IPS-18a (cell line): ENCODE measurements around the gene MYOD1.

ENCODE experiments used
- H3K27ac ChIP-seq: one replicate; pipeline ENCODE4 v1.5.1; 2013; ENCODE audit warnings: low read length
- H3K27me3 ChIP-seq: one replicate; pipeline ENCODE4 v1.6.1; 2013; ENCODE audit warnings: mild to moderate bottlenecking, low read length; ENCODE audit not compliant: control insufficient read depth, insufficient read depth
- H3K36me3 ChIP-seq: one replicate; pipeline ENCODE4 v1.6.1; 2013; ENCODE audit warnings: low read depth, low read length; ENCODE audit not compliant: control insufficient read depth
- H3K4me1 ChIP-seq: one replicate; pipeline ENCODE4 v1.6.1; 2013; ENCODE audit warnings: low read depth, low read length; ENCODE audit not compliant: control insufficient read depth
- H3K4me3 ChIP-seq: one replicate; pipeline ENCODE4 v1.5.1; 2013; ENCODE audit warnings: low read length
- H3K9ac ChIP-seq: one replicate; pipeline ENCODE4 v1.6.1; 2013; ENCODE audit warnings: mild to moderate bottlenecking, low read length, moderate library complexity
- H3K9me3 ChIP-seq: one replicate; pipeline ENCODE4 v1.6.1; 2013; ENCODE audit warnings: low read depth, low read length; ENCODE audit not compliant: control insufficient read depth

MYOD1 gene

DNA sequence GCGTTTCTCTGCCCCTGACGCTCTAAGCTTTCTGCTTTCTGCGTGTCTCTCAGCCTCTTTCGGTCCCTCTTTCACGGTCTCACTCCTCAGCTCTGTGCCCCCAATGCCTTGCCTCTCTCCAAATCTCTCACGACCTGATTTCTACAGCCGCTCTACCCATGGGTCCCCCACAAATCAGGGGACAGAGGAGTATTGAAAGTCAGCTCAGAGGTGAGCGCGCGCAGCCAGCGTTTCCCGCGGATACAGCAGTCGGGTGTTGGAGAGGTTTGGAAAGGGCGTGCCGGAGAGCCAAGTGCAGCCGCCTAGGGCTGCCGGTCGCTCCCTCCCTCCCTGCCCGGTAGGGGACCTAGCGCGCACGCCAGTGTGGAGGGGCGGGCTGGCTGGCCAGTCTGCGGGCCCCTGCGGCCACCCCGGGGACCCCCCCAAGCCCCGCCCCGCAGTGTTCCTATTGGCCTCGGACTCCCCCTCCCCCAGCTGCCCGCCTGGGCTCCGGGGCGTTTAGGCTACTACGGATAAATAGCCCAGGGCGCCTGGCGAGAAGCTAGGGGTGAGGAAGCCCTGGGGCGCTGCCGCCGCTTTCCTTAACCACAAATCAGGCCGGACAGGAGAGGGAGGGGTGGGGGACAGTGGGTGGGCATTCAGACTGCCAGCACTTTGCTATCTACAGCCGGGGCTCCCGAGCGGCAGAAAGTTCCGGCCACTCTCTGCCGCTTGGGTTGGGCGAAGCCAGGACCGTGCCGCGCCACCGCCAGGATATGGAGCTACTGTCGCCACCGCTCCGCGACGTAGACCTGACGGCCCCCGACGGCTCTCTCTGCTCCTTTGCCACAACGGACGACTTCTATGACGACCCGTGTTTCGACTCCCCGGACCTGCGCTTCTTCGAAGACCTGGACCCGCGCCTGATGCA, at the start of gene MYOD1:
MYOD1 (plus strand) TSS at position 544 of the 910 bp plus-strand sequence; CDS start at position 756, 212 bp downstream.
- Histone ChIP-seq H3K4me3 (peak within 1 kb of the TSS; percentile 61), H3K27ac (no peak within 1 kb of the TSS), H3K9ac (no peak within 1 kb of the TSS), H3K27me3 (peaks cover 99% of the 10 kb centered on the region), H3K36me3 (no peaks in the 10 kb centered on the region), H3K4me1 (peaks cover 4% of the 10 kb centered on the region), H3K9me3 (no peaks in the 10 kb centered on the region)

DNA sequence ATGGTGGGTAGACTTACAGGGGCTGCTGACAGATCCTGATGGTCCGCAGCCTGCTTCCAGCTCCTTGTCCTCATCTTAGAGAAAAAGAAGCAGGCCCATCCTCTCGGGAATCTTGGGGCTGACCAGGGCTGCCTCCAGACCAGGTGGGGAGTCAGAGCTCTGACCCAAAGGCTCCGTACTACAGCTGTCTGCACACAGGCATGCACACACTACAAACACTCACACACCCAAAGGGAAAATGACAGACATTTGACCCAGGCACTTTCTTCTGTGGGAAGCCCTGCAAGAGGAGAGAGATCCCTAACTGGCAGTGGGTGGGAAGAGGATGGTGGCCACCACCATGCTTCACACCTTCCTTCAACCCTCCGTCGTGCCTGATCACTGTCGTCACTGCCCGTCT, 46.9 kb upstream of the MYOD1 start:
- Histone ChIP-seq H3K27me3 (no peaks in the 10 kb centered on the region), H3K27ac (no peak overlapping the region), H3K4me3 (no peak overlapping the region), H3K9me3 (peaks cover 2% of the 10 kb centered on the region), H3K4me1 (no peaks in the 10 kb centered on the region), H3K9ac (no peak overlapping the region), H3K36me3 (no peaks in the 10 kb centered on the region)

DNA sequence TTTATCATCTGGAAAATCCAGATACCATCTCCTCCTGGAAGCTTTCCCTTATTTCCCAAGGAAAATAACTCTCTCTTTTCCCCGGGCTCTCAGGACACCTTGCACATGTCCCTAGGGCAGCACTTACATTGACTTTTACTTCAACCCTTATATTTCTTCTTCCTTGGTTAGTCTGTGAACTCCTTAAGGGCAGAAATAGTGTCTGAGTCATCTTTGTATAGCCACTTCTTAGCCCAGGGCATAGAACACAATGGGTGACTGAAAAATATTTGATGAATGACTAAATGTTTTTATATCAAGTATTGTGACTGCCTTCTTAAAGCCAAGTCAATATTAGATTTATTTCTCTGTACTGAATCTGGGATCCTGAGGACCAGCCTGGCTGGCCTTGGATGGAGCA, 45.4 kb upstream of the MYOD1 start:
- no peaks in the 10 kb centered on the region for H3K4me1 ChIP-seq
- no peak overlapping the region for H3K27ac ChIP-seq
- H3K36me3 ChIP-seq, result no peaks in the 10 kb centered on the region
- no peaks in the 10 kb centered on the region for H3K27me3 ChIP-seq
- peaks cover 3% of the 10 kb centered on the region for H3K9me3 ChIP-seq
- no peak overlapping the region for H3K9ac ChIP-seq
- no peak overlapping the region for H3K4me3 ChIP-seq

DNA sequence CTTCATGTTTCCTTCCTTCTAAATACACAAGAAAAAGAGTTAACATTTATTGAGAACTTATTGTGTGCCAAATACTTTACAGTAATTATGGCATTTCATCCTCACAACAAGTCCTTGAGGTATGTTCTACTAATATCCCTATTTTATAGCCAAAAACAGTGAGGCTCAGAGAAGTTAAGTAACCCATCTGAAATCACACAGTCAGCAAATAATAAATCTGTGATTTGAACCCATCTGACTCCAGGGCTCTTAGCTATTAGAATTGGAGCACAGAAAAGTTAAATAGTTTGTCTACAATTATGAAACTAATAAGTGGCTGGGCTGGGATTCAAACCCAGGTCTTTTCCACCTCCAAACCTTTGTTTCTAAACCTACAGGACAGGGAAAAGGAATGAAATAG, 36.5 kb upstream of the MYOD1 start:
- no peak overlapping the region for H3K9ac ChIP-seq
- no peak overlapping the region for H3K27ac ChIP-seq
- no peaks in the 10 kb centered on the region for H3K36me3 ChIP-seq
- H3K9me3 ChIP-seq, result no peaks in the 10 kb centered on the region
- H3K27me3 ChIP-seq, result no peaks in the 10 kb centered on the region
- H3K4me1 ChIP-seq, result no peaks in the 10 kb centered on the region
- no peak overlapping the region for H3K4me3 ChIP-seq

DNA sequence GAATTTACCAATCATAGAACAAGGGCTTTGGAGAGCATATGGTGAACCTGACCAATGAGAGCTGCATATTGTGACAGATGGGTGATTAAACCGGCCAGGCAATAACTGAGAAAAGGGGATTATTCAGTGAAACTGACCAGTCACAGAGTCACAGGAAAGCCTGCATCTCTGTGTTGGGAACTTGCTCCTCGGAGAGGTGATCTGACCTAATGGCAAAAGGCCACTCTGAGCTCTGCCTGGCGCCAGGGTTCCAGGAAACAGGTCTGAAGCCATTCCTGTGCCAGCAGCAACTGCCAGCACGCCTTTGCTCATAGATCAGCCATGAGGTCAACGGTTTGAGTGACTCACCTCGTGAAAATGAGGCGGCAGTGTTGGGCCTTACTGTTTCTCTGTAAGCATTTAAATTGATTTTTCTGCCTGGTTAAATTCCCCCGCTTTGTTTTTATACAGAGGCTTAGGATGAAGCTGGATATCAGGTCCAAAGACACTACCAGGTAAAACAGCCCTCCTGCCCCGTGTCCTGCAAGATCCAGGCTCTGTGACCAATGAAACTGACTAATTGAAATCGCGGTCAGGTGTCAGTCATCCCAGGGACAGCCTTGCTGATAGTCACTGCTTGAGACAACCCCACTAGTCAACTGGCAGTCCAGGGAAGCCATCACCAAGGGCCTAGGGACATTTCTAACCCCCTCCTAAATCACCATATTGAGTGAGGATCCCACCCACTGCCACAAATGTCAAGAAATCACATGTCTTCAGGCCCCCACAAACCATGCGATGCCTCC, 35.8 kb upstream of the MYOD1 start:
- H3K36me3 ChIP-seq, result no peaks in the 10 kb centered on the region
- no peak overlapping the region for H3K27ac ChIP-seq
- H3K27me3 ChIP-seq, result no peaks in the 10 kb centered on the region

DNA sequence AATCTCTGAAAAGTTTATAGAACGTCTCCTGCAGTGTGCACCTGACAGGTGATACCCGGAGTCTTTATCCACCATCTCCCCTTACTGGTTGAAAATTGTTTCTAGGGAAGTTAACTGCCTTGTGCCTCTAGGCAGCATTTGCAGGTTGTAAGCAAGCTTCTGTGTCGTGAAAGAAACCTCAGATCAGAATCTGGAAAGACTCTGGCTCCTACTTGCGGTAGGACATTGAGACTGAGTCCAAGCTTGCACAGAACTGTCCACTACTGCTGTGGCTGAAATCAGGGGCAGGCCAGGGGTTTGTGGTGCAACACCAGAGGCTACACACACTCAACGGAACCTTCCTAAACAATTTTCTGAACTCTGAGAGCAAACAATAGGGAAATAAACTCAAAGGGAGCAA, 34.8 kb upstream of the MYOD1 start:
- H3K9me3 ChIP-seq, result no peaks in the 10 kb centered on the region
- no peak overlapping the region for H3K9ac ChIP-seq
- no peaks in the 10 kb centered on the region for H3K36me3 ChIP-seq
- no peaks in the 10 kb centered on the region for H3K4me1 ChIP-seq
- H3K27me3 ChIP-seq, result no peaks in the 10 kb centered on the region
- H3K27ac ChIP-seq, result no peak overlapping the region
- no peak overlapping the region for H3K4me3 ChIP-seq

More for the DNA sequence above, 35.8 kb upstream of the MYOD1 start:
- Histone ChIP-seq H3K9me3 (no peaks in the 10 kb centered on the region), H3K9ac (no peak overlapping the region), H3K4me3 (no peak overlapping the region), H3K4me1 (no peaks in the 10 kb centered on the region)

DNA sequence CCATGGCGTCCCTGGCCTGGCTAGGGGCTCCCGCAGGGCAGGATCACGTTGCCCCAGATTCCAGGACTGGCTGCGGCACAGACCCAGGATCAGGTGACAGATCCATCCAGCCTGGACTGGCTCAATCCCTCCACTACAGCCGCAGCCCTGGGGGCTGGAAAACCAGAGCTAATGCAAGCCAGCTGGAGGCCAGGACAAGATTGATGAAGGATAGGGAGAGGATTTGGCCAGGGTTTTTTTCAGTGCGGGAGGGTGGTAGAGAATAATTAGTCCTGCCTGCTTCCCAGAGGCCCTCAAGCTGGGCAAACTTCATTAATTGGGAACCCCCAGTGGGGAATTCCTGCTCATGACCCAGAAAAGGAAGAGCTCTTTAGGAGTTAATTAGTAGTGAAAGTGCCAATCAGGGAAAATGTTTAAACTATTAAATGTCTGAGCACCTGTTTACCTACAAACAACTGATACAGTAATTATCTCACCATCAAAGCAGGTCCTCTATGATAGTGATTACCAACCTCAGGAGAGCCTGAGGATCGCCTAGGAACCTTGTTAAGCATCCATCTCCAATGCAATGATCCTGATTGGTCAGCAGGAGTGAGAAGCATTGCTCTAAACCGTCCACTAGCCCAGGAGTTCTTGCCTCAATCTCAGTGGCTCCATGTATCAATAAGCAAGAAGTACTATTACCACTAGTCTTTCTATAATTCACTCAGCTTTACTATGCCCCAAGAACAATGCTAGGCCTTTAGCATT, 33.0 kb upstream of the MYOD1 start:
- H3K36me3 ChIP-seq, result no peaks in the 10 kb centered on the region
- no peaks in the 10 kb centered on the region for H3K9me3 ChIP-seq
- H3K4me3 ChIP-seq, result no peak overlapping the region
- H3K27ac ChIP-seq, result no peak overlapping the region
- no peak overlapping the region for H3K9ac ChIP-seq
- no peaks in the 10 kb centered on the region for H3K27me3 ChIP-seq
- no peaks in the 10 kb centered on the region for H3K4me1 ChIP-seq

DNA sequence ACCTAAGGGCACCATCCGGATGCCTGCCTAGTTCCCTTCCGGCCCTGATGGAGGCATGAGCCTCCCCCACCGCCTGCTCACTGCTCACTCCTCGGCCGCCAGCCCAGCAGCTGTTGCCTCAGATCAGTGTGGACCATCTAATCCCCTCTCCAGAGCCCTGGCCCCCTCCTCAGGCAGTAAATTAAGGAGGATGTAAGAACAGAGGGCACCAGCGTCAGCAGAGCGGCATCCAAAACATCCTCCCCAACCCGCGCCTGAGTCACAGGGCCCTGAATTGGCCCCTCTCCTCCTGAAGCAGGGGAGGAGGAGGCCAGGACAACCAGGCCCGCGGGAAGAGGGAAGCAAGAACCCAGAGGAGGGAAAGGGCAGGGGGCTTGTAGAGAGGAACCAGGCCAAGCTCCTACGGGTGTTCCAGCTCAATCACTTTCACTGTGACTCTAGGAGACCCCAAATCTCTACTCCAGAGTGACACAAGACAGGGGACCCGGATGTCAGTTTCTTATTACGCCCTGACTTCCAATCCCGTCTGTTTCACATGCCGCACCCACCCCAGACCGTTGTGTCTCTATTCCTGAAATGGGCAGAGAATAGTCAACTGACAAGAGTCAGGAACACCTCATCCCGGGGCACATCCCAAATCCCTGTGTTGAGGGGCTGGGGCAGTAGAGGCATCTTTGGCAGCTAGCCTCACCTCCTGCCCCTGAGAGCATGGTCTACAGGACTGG, 31.3 kb upstream of the MYOD1 start:
- H3K27me3 ChIP-seq, result peaks cover 6% of the 10 kb centered on the region
- H3K9ac ChIP-seq, result no peak overlapping the region
- H3K4me1 ChIP-seq, result no peaks in the 10 kb centered on the region
- no peak overlapping the region for H3K4me3 ChIP-seq
- H3K27ac ChIP-seq, result no peak overlapping the region
- no peaks in the 10 kb centered on the region for H3K9me3 ChIP-seq
- H3K36me3 ChIP-seq, result no peaks in the 10 kb centered on the region

DNA sequence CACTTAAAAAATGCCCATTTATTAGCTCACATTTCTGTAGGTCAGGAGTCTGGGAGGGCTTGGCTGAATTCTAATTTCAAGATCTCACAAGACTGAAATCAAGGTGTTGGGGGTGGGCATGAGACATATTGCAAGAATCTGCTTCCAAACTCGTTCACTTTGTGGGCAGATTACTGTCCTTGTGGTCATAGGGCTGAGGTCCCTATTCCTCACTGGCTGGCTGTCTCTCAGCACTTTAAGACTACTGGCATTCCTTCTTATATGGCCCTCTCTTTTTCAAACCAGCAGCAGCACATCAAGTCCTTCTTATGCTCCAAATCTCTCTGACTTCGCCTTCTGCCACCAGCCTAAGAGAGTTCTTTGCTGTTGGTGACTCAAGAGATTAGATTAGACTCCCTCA, 27.8 kb upstream of the MYOD1 start:
- H3K9ac ChIP-seq, result no peak overlapping the region
- no peaks in the 10 kb centered on the region for H3K36me3 ChIP-seq
- H3K27me3 ChIP-seq, result peaks cover 38% of the 10 kb centered on the region
- no peaks in the 10 kb centered on the region for H3K4me1 ChIP-seq
- H3K27ac ChIP-seq, result no peak overlapping the region
- H3K4me3 ChIP-seq, result no peak overlapping the region
- H3K9me3 ChIP-seq, result no peaks in the 10 kb centered on the region

DNA sequence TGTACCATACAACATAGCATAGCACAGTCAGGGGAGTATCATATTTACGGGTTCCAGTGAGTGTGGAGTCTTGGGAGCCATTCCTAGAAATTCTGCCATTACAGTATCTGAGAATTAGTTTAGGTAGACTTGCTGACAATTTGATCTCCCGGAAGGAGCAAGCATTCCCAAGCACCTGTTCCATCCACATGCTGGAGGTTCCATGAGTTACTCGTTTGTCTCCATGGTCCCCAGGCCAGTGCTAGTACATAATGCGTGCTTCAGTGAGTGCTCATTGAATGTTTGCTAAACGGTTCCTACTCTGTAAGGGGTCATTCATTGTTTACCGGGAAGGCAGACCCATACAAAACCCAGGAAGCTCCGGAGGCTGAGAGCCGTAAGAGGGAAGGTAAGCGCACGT, 27.4 kb upstream of the MYOD1 start:
- H3K36me3 ChIP-seq, result no peaks in the 10 kb centered on the region
- H3K9me3 ChIP-seq, result no peaks in the 10 kb centered on the region
- H3K4me3 ChIP-seq, result no peak overlapping the region
- H3K27ac ChIP-seq, result no peak overlapping the region
- H3K27me3 ChIP-seq, result peaks cover 43% of the 10 kb centered on the region
- H3K9ac ChIP-seq, result no peak overlapping the region
- H3K4me1 ChIP-seq, result no peaks in the 10 kb centered on the region

DNA sequence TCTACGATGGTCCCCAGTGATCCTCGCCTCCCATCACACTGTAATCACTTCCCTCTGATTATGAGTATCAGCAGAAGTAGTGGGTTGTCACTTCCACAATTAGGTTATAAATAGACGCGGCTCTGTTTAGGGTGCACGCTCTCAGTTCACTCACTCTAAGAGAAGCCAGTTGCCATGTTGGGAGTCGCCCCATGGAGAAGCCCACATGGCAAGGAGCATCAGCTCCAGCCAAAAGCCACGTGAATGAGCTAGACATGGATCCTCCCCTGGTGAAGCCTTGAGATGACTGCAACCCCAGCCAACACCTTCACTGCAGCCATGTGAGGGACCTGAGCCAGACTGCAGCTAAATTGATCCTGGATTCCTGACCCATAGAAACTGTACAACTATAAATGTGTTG, 26.4 kb upstream of the MYOD1 start:
- Histone ChIP-seq H3K9ac (no peak overlapping the region), H3K4me1 (no peaks in the 10 kb centered on the region), H3K27me3 (peaks cover 52% of the 10 kb centered on the region), H3K9me3 (no peaks in the 10 kb centered on the region), H3K4me3 (no peak overlapping the region), H3K27ac (no peak overlapping the region), H3K36me3 (no peaks in the 10 kb centered on the region)
